Loucy (cell line): ENCODE measurements around the gene SDK1.

Experiments
- H2AFZ ChIP-seq: fragments of 200-600 bp; sonication (generic); 2 replicates; pipeline ENCODE4 v1.6.0; 2016; ENCODE audit warnings: antibody characterized with exemption, mild to moderate bottlenecking, low read length, moderate library complexity
- H3F3A ChIP-seq: fragments of 200-600 bp; 2 replicates; pipeline ENCODE4 v1.6.0; 2016; ENCODE audit warnings: antibody characterized with exemption, low read depth, mild to moderate bottlenecking
- H3K27me3 ChIP-seq: fragments of 200-600 bp; sonication (generic); 2 replicates; pipeline ENCODE4 v1.6.1; 2014; ENCODE audit warnings: low read length, mild to moderate bottlenecking; ENCODE audit not compliant: insufficient read depth, poor library complexity, severe bottlenecking
- H3K36me3 ChIP-seq: fragments of 200-600 bp; sonication (generic); 2 replicates; pipeline ENCODE4 v1.6.1; 2016; ENCODE audit warnings: low read length; ENCODE audit not compliant: insufficient read depth
- H3K4me1 ChIP-seq: fragments of 200-600 bp; sonication (generic); 2 replicates; pipeline ENCODE4 v1.5.1; 2014; ENCODE audit warnings: low read length, mild to moderate bottlenecking; ENCODE audit not compliant: insufficient read depth, poor library complexity, severe bottlenecking
- H3K4me2 ChIP-seq: fragments of 200-600 bp; sonication (generic); 2 replicates; pipeline ENCODE4 v1.6.0; 2014; ENCODE audit warnings: antibody characterized with exemption, low read length, low read depth, mild to moderate bottlenecking; ENCODE audit not compliant: poor library complexity, severe bottlenecking
- H3K4me3 ChIP-seq: fragments of 200-600 bp; sonication (generic); 2 replicates; pipeline ENCODE4 v1.5.1; 2014; ENCODE audit warnings: low read length, mild to moderate bottlenecking, mixed read lengths; ENCODE audit not compliant: poor library complexity, severe bottlenecking
- H3K79me2 ChIP-seq: fragments of 200-600 bp; sonication (generic); 2 replicates; pipeline ENCODE4 v1.6.1; 2014; ENCODE audit warnings: low read length; ENCODE audit not compliant: insufficient read depth
- H3K9ac ChIP-seq: fragments of 200-600 bp; sonication (generic); 2 replicates; pipeline ENCODE4 v1.6.0; 2014; ENCODE audit warnings: mild to moderate bottlenecking, low read depth, low read length, moderate library complexity; ENCODE audit not compliant: poor library complexity, severe bottlenecking
- H3K9me2 ChIP-seq: fragments of 200-600 bp; sonication (generic); replicated peaks from 2 replicates; pipeline ENCODE4 v1.6.1; 2016; ENCODE audit warnings: low read depth, low read length, mixed read lengths
- H3K9me3 ChIP-seq: fragments of 200-600 bp; sonication (generic); 2 replicates; pipeline ENCODE4 v1.6.1; 2014; ENCODE audit warnings: mild to moderate bottlenecking, antibody characterized with exemption, low read length, low read depth; ENCODE audit not compliant: insufficient read depth
- H4K20me1 ChIP-seq: fragments of 200-600 bp; sonication (generic); 2 replicates; pipeline ENCODE4 v1.6.0; 2014; ENCODE audit warnings: antibody characterized with exemption, low read length, mild to moderate bottlenecking; ENCODE audit not compliant: insufficient read depth, poor library complexity, severe bottlenecking
- EZH2phosphoT487 ChIP-seq: fragments of 200-600 bp; IDR thresholded peaks from 2 replicates; pipeline ENCODE4 v1.6.1; 2018; ENCODE audit warnings: antibody characterized with exemption, mild to moderate bottlenecking, moderate library complexity, borderline replicate concordance
- TF ChIP-seq, protein P1 (sequence below): fragments of 200-600 bp; sonication (generic); conservative IDR thresholded peaks from 2 replicates; pipeline ENCODE4 v1.5.1; 2014; ENCODE audit warnings: mild to moderate bottlenecking, antibody characterized with exemption, low read length

Gene SDK1

DNA sequence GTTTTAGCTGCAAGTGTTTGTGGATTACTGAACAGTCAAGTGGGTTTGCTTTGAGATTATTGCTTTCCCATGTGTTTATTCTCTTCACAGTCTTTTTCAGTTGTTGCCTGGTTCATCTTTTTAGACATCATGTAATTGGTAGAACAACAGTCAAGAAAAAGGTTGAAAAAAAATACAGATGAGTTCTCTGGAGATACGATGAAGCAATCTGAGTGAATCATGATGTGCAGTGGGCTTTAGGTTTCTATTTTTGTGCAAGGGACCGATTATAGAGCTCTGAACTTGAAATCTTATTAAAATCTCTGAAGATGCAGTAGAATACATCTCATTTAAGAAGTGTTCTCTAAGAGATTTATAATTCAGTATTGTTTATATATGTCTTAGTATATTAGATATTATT lies 145.7 kb downstream of the SDK1 start:
- Histone ChIP-seq H4K20me1 (no peaks in the 10 kb centered on the region), H3K79me2 (no peaks in the 10 kb centered on the region), H3K9ac (no peak overlapping the region), H3K27me3 (no peaks in the 10 kb centered on the region), H3K4me3 (no peak overlapping the region), H2AFZ (no peak overlapping the region), H3K36me3 (no peaks in the 10 kb centered on the region), H3K9me3 (no peaks in the 10 kb centered on the region; the same call in 1 of the 2 replicates), H3K4me1 (no peaks in the 10 kb centered on the region), H3F3A (no peaks in the 10 kb centered on the region), H3K4me2 (no peak overlapping the region), H3K9me2 (no peaks in the 10 kb centered on the region)
- TF ChIP-seq, protein P1, sequence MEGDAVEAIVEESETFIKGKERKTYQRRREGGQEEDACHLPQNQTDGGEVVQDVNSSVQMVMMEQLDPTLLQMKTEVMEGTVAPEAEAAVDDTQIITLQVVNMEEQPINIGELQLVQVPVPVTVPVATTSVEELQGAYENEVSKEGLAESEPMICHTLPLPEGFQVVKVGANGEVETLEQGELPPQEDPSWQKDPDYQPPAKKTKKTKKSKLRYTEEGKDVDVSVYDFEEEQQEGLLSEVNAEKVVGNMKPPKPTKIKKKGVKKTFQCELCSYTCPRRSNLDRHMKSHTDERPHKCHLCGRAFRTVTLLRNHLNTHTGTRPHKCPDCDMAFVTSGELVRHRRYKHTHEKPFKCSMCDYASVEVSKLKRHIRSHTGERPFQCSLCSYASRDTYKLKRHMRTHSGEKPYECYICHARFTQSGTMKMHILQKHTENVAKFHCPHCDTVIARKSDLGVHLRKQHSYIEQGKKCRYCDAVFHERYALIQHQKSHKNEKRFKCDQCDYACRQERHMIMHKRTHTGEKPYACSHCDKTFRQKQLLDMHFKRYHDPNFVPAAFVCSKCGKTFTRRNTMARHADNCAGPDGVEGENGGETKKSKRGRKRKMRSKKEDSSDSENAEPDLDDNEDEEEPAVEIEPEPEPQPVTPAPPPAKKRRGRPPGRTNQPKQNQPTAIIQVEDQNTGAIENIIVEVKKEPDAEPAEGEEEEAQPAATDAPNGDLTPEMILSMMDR = no peak
- TF ChIP-seq EZH2phosphoT487 = no peak

DNA sequence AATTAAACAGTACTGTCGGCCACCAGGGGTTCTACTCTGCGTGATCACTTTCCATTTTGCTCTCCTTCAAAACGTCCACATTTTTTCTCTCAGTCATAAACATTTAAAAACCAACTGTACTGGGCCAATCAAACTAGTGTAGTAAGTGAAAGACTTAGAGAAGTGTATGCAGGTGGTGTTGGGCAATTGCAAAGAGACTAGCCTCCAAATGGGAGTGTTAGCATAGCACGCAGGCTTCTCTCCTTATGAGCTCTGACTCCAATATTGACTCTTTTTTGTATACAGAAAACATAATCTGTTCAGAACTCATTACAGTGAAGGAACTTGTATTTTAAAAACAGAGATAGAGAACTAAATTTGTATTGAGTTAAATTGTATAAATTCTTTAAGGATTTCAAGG lies 150.6 kb downstream of the SDK1 start:
- H3F3A ChIP-seq = no peaks in the 10 kb centered on the region
- no peaks in the 10 kb centered on the region for H3K9me2 ChIP-seq
- no peaks in the 10 kb centered on the region for H3K4me1 ChIP-seq
- no peaks in the 10 kb centered on the region for H3K9me3 ChIP-seq
- no peak overlapping the region for H2AFZ ChIP-seq
- H3K27me3 ChIP-seq = no peaks in the 10 kb centered on the region
- H3K36me3 ChIP-seq = no peaks in the 10 kb centered on the region
- TF ChIP-seq EZH2phosphoT487 = no peak
- TF ChIP-seq, protein P1 = no peak
- no peaks in the 10 kb centered on the region for H3K79me2 ChIP-seq
- H3K9ac ChIP-seq = no peak overlapping the region
- H3K4me3 ChIP-seq = no peak overlapping the region
- H3K4me2 ChIP-seq = no peak overlapping the region
- H4K20me1 ChIP-seq = no peaks in the 10 kb centered on the region

DNA sequence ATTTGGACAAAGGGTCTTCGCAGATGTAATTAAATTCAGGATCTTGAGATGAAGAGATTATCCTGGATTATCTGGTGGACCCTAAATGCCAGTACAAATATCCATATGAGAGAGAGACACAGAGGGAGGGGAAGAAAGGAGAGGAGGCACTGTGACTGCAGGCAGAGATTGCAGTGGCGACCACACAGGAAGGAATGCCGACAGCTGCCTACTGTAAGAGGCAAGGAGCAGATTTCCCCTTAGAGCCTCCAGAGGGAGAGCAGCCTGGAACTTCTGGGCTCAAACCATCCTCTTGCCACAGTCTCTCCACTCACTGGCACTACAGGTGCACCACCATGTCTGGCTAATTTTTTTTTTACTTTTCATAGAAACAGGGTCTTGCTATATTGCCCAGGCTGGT lies 152.3 kb downstream of the SDK1 start:
- Histone ChIP-seq H3K4me1 (no peaks in the 10 kb centered on the region), H3K79me2 (no peaks in the 10 kb centered on the region), H3K36me3 (no peaks in the 10 kb centered on the region), H3K9me3 (no peaks in the 10 kb centered on the region), H3K4me3 (no peak overlapping the region), H3K9me2 (no peaks in the 10 kb centered on the region), H4K20me1 (no peaks in the 10 kb centered on the region), H3K4me2 (no peak overlapping the region), H3K9ac (no peak overlapping the region), H3F3A (no peaks in the 10 kb centered on the region), H3K27me3 (no peaks in the 10 kb centered on the region), H2AFZ (no peak overlapping the region)
- no peak for TF ChIP-seq EZH2phosphoT487
- TF ChIP-seq, protein P1 = no peak
